HG03521 (cell line): ENCODE data around the gene GZMM.

Experiments used
- ATAC-seq: cut with Tn5 transposase; IDR thresholded peaks from one replicate; pipeline ENCODE4 v1.9.1; 2021; ENCODE audit warnings: mild to moderate bottlenecking, moderate library complexity; ENCODE audit not compliant: unreplicated experiment

Gene GZMM

DNA sequence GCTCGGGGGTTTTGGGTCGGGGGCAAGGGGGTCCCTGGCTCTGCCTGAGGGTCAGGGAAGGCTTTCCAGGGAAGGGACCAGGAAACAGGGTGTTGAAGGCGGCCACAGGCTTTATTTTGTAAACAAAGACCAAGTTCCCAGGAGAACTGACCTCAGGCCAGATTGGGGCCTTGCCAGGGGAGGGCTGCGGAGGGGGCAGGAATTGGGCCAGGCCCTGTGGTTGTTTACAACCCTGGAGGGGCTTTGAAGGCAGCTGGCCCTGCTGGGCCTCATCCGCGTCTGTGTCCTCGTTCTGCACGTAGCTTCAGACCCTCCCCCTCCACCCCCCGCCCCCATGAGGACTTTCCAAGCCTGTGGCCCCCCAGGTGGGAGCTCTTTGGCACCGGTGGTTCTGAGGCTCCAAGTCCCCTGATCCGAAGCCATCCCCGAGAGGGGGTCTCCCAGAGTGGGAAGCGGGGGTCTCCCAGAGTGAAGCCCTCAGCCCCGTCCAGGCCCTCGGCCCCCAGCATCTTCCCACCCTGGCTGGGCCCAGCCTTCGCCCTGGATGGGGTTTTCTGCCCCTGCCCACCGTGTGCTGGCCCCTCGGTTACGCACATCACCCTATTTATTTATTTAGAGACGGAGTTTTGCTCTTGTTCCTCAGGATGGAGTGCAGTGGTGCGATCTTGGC is 15.1 kb downstream of the GZMM start:
- no peak for ATAC-seq

GRCh38 chr19:560121-560520 is 16.3 kb downstream of the GZMM start:
- ATAC-seq: no peak

DNA sequence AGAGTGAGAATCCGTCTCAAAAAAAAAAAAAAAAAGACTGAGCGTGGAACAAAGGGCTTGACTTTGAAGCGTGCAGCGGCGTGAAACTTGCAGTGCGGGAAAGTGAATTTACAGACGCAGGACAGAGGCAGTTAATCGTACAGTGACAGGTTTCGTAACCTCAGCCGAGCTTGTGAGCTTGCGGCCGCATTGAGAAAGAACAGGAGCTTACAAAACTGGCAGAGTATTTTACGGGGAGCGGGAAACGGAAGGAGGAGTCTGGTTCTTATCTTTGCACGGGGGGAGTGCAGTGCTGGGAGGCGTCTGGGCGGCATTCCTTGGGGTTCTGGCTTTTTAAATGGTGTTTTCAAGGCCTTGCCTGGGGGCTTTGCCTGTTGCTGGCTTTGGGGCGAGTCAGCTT is 22.6 kb downstream of the GZMM start:
- no peak for ATAC-seq

DNA sequence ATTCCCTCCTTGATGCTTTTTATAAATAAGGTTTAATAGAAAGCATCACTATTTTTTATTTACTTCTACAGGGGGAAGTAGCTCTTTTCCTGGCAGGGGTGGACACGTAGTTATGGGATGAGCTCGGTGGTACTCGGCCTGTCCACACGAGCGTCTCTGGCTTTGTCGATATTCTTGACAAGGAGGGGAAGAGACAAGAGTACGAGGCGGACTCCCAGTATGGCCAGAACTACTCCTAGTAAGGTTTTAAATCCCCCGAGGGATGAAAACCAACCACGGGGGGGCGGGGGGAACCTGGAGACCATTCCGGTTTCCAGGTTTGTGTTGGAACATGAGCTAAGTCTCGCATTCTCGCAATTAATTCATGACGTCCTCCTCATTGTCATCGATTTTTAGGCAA is 23.0 kb downstream of the GZMM start:
- no peak for ATAC-seq

- no peak for ATAC-seq
These were observed 23.5 kb downstream of the GZMM start for GRCh38 chr19:567296-567900.

DNA sequence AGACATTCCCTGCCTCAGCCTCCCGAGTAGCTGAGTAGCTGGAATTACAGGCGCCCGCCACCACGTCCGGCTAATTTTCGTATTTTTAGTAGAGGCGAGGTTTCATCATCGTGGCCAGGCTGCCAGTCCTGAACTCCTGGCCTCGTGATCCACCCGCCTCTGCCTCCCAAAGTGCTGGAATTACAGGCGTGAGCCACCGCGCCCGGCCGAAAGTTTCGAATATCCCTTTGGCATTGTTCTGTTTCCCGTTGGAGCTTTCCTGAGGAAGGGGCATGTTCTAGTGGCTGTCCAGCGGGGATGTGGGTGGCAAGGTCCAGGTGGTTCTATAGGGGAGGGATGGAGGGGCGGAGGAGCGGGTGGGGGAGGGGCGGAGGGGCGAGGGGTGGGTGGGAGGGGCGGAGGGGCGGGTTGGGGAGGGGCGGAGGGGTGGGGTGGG is 26.4 kb downstream of the GZMM start:
- ATAC-seq: no peak

DNA sequence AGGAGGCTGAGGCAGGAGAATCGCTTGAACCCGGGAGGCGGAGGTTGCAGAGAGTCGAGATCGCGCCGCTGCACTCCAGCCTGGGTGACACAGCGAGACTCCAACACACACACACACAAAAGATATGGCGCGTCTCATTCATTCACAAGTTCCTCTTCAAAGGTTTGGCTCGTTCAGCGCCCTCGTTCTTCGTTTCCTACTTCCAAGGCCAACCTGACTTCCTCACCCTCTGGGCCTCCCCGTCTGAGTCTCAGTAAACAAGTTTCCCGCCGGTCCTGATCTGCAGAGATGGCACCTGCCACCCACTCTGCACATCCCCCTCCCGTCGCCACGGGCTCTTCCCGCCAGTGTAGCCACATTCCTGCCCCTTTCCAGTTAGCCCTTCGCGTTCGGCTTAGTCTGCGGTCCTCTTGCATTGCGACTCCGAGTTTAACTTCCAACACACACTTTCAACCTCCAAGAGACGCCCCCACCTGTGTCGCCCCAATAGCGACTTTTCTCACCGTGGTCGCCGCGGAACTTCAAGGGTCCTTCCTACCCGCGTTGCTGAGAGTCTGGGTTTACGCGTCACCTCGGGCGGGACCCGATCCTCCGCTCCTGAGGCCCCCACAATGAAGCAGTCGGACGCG is 27.2 kb downstream of the GZMM start:
- no peak for ATAC-seq

DNA sequence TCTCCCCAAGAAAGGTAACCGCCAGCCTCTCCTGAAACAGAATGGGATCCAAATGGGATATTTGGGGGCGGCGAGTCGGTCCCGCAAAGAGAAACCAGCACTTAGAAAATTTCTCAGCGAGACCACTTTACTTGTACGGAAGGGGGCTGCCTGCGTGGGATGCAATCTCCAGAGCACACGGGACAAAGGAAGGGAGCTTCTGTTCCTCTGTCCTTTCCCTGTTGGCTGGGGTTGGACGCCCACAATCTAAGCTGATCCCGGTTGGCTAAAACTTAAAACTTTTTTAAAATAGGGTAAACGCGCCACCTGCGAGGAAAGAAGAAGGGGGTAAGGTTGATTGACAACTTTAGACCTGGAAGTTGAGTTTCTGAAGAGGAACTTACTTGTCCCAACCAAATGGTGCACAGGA is 27.7 kb downstream of the GZMM start:
- no peak for ATAC-seq

DNA sequence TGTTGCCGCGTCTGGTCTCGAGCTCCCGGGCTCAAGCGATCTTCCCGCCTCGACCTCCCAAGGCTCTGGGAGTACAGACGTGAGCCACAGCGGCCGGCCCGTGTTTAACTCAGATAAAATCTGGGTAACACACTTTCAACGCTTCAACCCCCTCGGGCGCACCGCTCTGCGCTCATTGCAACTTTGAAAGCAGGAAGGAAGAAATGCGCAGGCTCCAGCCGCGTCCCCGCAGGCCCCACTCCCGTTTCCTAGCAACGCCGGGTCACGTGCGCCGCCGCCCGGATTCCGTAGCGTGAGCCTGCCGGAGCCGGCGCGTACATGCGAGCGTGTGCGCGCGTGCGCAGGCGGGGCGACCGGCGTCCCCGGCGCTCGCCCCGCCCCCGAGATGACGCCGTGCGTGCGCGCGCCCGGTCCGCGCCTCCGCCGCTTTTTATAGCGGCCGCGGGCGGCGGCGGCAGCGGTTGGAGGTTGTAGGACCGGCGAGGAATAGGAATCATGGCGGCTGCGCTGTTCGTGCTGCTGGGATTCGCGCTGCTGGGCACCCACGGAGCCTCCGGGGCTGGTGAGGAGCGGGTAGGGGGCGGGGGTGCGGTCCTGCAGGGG is 28.4 kb downstream of the GZMM start, which contains the start of gene BSG:
TSS of gene BSG (plus strand) at position 457 of the 603 bp plus-strand sequence. CDS start at position 496, 39 bp downstream.
- peak; percentile 77 for ATAC-seq

DNA sequence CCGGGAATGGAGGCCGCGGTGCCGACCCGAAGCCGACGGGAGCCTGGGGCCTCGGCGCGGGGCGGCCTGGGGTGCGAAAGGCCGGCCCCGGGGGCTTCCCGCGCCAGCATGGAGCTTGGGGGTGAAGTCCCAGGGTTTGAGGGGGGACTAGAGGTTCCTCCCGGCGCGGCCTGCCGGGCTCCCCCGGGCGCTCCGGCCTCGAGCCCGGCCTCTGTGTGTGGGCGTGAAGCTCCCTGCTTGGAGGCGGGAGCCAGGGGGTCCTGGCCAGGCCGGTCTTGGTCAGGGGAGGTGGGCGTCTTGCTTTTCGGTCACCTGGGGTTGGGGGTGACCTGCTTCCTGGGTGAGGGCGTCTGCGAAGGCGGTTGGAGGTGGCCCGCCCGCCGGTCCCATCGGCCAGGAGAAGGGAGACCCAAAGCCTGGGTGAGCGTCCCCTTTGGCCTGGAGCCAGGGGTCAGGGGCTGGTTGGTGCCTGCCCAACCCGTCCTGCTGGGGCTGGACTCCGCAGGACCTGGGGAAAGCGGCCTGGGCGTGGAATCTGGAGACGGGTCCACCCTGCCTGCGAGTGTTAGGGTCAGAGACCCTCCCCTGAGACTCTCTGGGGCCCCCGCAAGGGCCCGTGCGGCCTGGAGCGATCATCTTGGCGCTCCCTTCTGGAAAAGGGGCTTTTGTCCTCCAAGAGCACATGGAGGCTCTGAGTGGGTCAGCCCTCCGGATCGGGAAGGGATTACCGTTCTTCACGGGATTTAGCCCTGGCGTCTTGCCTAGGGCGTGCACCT is 29.1 kb downstream of the GZMM start:
- ATAC-seq: peak; percentile 6

GRCh38 chr19:573519-573825 is 29.6 kb downstream of the GZMM start:
- ATAC-seq: no peak

GRCh38 chr19:574658-575526 is 31.0 kb downstream of the GZMM start:
- ATAC-seq: no peak

- ATAC-seq: no peak
These were observed 32.0 kb downstream of the GZMM start for GRCh38 chr19:575527-576506.

GRCh38 chr19:576768-577438 is 33.0 kb downstream of the GZMM start:
- ATAC-seq: no peak

DNA sequence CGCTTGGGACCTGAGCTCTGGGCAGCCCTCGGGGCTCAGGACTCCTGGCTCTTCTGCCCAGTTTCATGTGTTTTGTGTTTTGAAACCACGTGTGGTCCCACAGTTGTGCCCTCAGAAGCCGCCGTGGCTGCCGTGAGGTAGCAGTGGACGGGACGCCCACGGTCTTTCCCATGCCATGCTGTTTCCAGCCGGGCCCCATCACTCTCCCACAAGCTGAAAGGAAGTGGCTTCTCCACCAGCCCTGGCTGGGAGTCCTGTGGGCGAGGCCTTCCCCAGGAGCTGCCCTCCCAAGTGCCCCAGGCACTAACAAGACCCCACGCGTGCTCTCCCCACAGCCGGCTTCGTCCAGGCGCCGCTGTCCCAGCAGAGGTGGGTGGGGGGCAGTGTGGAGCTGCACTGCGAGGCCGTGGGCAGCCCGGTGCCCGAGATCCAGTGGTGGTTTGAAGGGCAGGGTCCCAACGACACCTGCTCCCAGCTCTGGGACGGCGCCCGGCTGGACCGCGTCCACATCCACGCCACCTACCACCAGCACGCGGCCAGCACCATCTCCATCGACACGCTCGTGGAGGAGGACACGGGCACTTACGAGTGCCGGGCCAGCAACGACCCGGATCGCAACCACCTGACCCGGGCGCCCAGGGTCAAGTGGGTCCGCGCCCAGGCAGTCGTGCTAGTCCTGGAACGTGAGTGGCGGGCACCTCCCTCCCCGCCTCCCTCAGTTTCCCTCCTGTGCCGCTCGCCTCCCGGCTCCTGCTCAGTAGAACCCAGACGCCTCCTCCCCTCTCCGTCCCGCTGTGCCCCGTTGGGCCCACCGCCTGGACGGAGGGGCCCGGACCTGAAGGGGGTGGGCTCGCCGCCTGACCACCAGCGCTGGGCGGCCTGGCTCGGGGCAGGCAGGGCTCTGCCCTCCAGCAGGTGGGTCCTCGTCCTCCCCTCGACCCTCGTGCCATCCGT is 33.9 kb downstream of the GZMM start:
- no peak for ATAC-seq

DNA sequence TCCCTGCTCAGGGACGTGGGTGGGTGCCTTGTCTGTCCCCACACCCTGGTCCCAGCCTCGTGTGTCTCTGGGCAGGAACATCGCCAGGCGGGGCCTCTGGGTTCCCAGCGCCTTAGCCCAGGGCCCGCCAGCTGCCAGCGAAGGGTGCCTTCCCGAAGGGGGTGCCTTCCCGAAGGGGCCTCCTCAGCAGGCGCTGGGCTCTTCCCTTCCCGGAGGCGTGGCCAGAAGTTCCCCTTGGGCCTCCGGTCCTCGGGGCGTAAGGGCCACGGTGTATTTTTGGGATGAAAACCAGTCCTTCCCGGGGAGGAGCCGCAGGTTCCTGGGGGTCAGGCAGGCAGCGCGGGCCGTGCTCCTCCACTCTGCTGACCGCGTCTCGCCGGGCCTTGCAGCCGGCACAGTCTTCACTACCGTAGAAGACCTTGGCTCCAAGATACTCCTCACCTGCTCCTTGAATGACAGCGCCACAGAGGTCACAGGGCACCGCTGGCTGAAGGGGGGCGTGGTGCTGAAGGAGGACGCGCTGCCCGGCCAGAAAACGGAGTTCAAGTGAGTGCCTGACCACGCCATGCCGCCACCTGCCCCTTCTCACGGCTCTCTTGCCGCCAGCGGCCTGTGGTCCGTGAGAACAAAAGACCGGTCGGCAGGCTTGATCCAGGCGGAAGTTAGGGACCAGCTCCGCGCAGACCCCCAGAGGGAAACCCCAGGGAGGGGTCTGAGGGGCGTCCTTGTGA is 35.4 kb downstream of the GZMM start:
- ATAC-seq: no peak

DNA sequence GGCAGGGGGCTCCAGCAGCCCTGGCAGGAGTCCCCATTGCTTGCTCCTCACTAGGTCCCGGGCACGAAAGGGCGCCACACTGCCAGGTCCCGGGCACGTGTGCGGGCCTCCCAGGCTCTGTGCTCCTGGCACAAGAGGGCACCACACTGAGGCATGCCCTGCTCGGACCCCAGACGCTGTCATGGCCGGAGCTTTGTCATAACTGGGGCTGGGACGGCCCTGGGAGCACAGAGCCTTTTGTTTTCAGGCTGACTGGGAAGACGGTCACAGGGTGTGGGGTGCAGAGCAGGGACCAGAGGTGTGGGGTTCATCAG is 35.9 kb downstream of the GZMM start:
- ATAC-seq: no peak
